Measurements from ENCODE around the gene AARSD1. TPM values are rescaled to one million over a fixed set of nuclear protein-coding genes. Genes with fewer than 3 reads are reported as not detected.

AARSD1 gene
- total RNA-seq, 6 donors from 2014 or later: 10.9 to 70.2 (median 23.6) TPM

GRCh38 chr17:42901535-42902229 lies 62.6 kb downstream of the AARSD1 start:
- ATAC-seq (ENCODE audit: low FRiP score in 2 of 2): no peak
- H3K36me3 ChIP-seq: no peaks in the 10 kb centered on the region
- 84 to 89% methylated on average over 10 of the region's 10 CpGs for WGBS, 2 donors
- TF ChIP-seq POLR2AphosphoS5 (IDR thresholded peaks at IDR 0.05): no peak
- no peak for TF ChIP-seq EP300 (IDR thresholded peaks at IDR 0.05)
- TF ChIP-seq, protein P1, sequence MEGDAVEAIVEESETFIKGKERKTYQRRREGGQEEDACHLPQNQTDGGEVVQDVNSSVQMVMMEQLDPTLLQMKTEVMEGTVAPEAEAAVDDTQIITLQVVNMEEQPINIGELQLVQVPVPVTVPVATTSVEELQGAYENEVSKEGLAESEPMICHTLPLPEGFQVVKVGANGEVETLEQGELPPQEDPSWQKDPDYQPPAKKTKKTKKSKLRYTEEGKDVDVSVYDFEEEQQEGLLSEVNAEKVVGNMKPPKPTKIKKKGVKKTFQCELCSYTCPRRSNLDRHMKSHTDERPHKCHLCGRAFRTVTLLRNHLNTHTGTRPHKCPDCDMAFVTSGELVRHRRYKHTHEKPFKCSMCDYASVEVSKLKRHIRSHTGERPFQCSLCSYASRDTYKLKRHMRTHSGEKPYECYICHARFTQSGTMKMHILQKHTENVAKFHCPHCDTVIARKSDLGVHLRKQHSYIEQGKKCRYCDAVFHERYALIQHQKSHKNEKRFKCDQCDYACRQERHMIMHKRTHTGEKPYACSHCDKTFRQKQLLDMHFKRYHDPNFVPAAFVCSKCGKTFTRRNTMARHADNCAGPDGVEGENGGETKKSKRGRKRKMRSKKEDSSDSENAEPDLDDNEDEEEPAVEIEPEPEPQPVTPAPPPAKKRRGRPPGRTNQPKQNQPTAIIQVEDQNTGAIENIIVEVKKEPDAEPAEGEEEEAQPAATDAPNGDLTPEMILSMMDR (IDR thresholded peaks at IDR 0.05): no peak
- no peak for TF ChIP-seq POLR2A (IDR thresholded peaks at IDR 0.05)
- DNase-seq: no peak
- H3K27me3 ChIP-seq: no peaks in the 10 kb centered on the region
- H3K4me1 ChIP-seq: no peaks in the 10 kb centered on the region
- no peak overlapping the region for H3K27ac ChIP-seq
- no peaks in the 10 kb centered on the region for H3K9me3 ChIP-seq
- no peak overlapping the region for H3K4me3 ChIP-seq

Small RNA genes lying within 50 kb of the gene (small RNA-seq; reads per million reads assigned to genes)
- gene AARSD1 (0 reads per million in 4 donors), gene RF00561 (0 reads per million in 4 donors)

Other genes with a start within 250 kb of the AARSD1 start
- 100 to 1,000 TPM in 1 of 6 donors, 10 to 100 TPM in 5; 30.7 to 122 (median 55.0) TPM for gene EZH1, start 219.4 kb downstream of the AARSD1 start, total RNA-seq
- 100 to 1,000 TPM in 1 of 6 donors, 10 to 100 TPM in 4, not detected in 1; 12.2 to 120 (median 55.8) TPM for gene RAMP2, start 203.2 kb downstream of the AARSD1 start, total RNA-seq
- 10 to 100 TPM; 19.0 to 54.6 (median 36.7) TPM for gene VPS25, start 191.0 kb downstream of the AARSD1 start, total RNA-seq
- 1 to 10 TPM in 1 of 6 donors, under 1 TPM in 3, not detected in 2; 0.15 to 1.8 (median 0.26) TPM for gene WNK4, start 183.8 kb downstream of the AARSD1 start, total RNA-seq
- gene COA3, start 165.8 kb downstream of the AARSD1 start, total RNA-seq: 10 to 100 TPM; 23.3 to 95.3 (median 67.4) TPM
- gene CNTD1, start 165.6 kb downstream of the AARSD1 start, total RNA-seq: 1 to 10 TPM in 1 of 6 donors, under 1 TPM in 4, not detected in 1; 0.22 to 1.2 (median 0.39) TPM
- 100 to 1,000 TPM in 3 of 6 donors, 10 to 100 TPM in 3; 83.0 to 167 (median 101) TPM for gene BECN1, start 140.2 kb downstream of the AARSD1 start, total RNA-seq
- 100 to 1,000 TPM in 1 of 6 donors, 10 to 100 TPM in 5; 67.5 to 102 (median 75.8) TPM for gene PSME3, start 131.1 kb downstream of the AARSD1 start, total RNA-seq
- 1 to 10 TPM; 1.5 to 5.2 (median 2.9) TPM for gene AOC2, start 119.9 kb downstream of the AARSD1 start, total RNA-seq
- gene AOC3, start 113.3 kb downstream of the AARSD1 start, total RNA-seq: 100 to 1,000 TPM in 4 of 6 donors, 10 to 100 TPM in 2; 76.9 to 210 (median 111) TPM
- gene G6PC1, start 63.7 kb downstream of the AARSD1 start, total RNA-seq: not detected
- 1 to 10 TPM in 2 of 6 donors, under 1 TPM in 3, not detected in 1; 0.11 to 7.3 (median 0.76) TPM for gene PTGES3L, start 15.6 kb upstream of the AARSD1 start, total RNA-seq
- 10 to 100 TPM; 13.6 to 26.2 (median 17.5) TPM for gene RUNDC1, start 16.1 kb upstream of the AARSD1 start, total RNA-seq
- 1,000 to 10,000 TPM in 2 of 6 donors, 100 to 1,000 TPM in 4; 534 to 1,192 (median 783) TPM for gene RPL27, start 34.0 kb upstream of the AARSD1 start, total RNA-seq
- 10 to 100 TPM; 17.8 to 69.0 (median 45.4) TPM for gene IFI35, start 42.3 kb upstream of the AARSD1 start, total RNA-seq
- 100 to 1,000 TPM; 122 to 343 (median 222) TPM for gene VAT1, start 57.9 kb upstream of the AARSD1 start, total RNA-seq
- 1 to 10 TPM in 1 of 6 donors, under 1 TPM in 3, not detected in 2; 0.15 to 2.0 (median 0.47) TPM for gene RND2, start 60.8 kb upstream of the AARSD1 start, total RNA-seq
- gene BRCA1, start 160.9 kb upstream of the AARSD1 start, total RNA-seq: 10 to 100 TPM in 3 of 6 donors, 1 to 10 TPM in 3; 4.3 to 15.7 (median 8.0) TPM
- 10 to 100 TPM; 52.4 to 95.5 (median 76.5) TPM for gene NBR1, start 206.8 kb upstream of the AARSD1 start, total RNA-seq
- 10 to 100 TPM in 4 of 6 donors, 1 to 10 TPM in 2; 5.8 to 68.1 (median 16.9) TPM for gene TMEM106A, start 247.4 kb upstream of the AARSD1 start, total RNA-seq

Measured in upper lobe of left lung (tissue), 6 donors.